Ramos (cell line): ENCODE measurements around the gene HASPIN.

Experiments
- in situ Hi-C: fragments of 300-500 bp; cut with MboI; formaldehyde crosslinking; loops from one replicate; pipeline ENCODE4 v1.14.3; 2022; ENCODE audit warnings: low sequenced_read_pairs; ENCODE audit not compliant: unreplicated experiment

Gene HASPIN

DNA sequence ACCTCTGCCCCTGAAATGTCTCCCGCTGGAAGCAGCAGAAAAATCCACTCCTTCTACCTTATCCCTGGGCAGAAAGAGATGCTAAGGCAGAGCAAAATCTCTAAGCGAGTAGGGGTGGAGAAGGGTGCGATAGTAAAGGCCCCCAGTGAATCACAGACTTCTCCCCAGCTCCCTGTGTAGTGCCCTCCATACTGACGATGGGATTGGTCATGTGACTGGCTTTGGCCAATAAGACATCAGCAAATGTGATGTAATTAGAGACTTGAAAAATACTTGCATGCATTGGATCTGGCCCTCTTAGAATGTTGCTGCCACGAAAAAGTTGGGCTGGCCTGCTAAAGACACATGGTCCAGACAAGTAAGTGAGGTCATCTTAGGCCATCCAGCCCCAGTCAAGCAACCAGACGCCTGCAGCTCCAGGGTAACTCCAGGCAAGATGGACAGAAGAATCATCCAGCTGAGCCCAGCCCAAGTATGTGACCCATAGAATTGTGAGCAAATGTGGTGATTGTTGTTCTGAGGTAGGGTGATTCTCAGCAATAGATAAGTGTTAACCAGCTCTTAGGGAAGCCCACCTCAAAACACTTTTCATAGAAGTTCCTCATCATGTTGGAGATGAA is 36.0 kb downstream of the HASPIN start:
- in situ Hi-C loops: no loop called here

DNA sequence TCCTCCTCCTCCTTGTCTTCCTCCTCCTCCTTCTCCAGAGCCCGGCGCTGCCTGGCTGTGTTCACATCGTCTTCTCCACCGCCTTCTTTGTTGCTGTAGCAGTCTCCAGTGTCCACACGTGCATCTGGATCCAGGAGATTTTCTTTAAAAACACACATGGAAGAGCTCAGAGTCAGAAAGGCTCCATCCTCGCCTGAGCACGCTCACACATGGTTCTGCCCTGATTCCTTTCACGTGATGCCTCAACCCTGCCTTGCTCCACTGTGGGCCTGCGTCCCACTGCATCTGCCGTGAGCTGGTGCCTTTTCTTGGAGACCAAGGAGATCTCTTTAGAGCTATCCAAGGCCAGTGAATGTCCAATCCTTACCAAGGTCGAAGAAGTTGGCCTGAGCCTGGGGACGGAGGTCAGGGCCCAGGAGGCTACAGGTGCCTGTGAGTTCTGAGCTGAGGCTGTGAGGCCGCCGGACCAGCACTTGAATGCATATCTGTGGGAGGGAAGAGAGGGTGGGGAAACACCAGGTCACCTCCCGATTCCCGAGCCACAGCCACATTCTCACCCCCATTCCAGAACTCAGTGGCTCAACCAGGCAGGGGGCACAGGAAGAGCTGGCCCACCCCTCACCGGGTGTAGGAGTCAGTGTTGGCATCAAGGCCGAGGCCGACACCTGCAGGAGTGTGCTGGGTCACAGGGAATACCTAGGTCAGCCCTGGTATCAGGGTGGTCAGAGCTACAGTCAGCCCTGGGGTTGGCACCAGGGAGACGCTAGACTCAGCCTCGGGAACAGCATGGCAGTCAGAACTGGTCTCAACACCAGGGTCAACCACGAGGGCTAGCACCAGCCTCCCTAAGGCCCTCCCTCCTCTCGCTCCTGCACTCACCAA is 37.6 kb downstream of the HASPIN start:
- in situ Hi-C loops: no loop called here

DNA sequence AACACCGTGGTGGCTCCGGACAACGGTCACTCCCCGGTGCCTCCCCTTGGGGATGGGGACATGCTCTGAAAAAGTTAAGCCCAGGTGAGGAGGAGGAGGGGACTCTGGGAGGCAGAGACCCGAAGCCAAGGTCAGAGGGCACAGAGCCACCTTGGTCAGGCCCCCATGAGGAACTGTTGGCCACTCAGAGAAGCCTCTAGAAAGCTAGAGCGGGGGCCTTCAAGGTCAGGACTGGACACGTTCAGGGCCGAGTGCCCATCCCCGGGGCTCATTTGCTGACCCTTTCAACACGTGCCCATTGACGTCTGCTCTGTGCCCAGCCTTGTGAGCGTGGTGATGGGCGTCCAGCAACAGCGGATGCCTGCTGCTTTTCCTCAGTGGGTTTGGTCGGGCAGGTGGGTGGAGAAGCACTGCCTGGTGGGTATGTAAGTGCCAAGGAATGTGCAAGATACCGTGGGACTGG is 38.2 kb downstream of the HASPIN start:
- in situ Hi-C loops: no loop called here

- in situ Hi-C loops: no loop called here
Observed at GRCh38 chr17:3762922-3763776, 39.4 kb downstream of the HASPIN start.

GRCh38 chr17:3763777-3764170 is 40.1 kb downstream of the HASPIN start:
- in situ Hi-C loops: no loop called here

GRCh38 chr17:3765981-3766380 is 42.3 kb downstream of the HASPIN start:
- in situ Hi-C loops: no loop called here

DNA sequence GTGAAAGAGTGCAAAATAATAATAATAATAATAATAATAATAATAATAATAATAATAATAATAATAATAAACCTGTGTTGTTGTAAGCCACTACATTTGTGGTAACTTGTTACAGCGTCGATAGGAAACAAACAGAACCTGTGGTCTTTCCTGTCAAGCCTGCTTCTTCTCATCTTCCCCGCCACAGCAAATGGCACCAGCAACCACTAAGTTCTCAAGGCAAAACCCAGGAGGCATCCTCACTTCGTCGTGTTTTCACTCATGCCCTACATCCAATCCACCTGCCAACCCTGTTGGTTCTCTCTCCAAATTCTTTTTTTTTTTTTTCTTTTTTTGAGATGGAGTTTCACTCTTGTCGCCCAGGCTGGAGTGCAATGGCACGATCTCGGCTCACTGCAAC is 43.1 kb downstream of the HASPIN start:
- in situ Hi-C loops: no loop called here

- in situ Hi-C loops: no loop called here
Observed at GRCh38 chr17:3768341-3768740, 44.6 kb downstream of the HASPIN start.

GRCh38 chr17:3768769-3769168 is 45.1 kb downstream of the HASPIN start:
- in situ Hi-C loops: no loop called here

DNA sequence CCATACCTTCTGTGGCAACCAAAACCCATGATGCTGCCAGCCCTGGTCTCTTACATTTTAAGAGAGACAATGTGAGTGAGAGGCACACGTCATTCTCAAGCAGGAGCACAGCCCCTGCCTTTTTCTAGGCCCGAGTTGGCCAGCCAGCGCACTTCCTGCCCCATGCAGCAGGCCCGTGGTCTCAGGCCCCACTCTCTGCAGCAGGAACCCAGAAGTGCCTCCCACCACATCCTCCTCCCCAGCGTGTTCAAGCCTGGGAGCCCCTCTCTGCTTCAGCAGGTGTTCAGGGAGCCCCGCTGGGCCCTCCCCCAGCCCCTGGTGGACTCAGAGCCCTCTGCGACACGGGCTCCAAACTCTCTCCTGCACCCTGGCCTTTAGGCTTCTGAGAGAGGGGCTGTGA is 46.8 kb downstream of the HASPIN start:
- in situ Hi-C loops: no loop called here

DNA sequence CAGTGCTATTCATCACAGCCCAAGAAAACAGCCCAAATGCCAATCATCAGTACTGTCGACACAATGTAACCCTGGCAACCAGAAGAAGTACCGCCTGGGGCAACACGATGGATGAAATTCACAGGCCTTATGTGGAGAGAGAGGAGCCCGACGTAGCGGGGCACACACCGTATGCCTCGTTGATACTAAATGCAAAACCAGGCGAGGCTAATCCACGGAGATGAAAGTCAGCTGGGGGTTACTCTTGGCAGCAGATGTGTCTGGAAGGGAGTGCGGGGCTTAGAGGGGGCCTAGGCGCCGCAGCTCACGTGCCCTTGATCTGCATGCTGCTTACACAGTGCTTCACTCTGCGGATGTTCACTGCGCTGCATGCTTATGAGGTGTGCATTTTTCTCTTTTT is 47.4 kb downstream of the HASPIN start:
- in situ Hi-C loops: no loop called here

GRCh38 chr17:3772764-3773163 is 49.1 kb downstream of the HASPIN start:
- in situ Hi-C loops: no loop called here

DNA sequence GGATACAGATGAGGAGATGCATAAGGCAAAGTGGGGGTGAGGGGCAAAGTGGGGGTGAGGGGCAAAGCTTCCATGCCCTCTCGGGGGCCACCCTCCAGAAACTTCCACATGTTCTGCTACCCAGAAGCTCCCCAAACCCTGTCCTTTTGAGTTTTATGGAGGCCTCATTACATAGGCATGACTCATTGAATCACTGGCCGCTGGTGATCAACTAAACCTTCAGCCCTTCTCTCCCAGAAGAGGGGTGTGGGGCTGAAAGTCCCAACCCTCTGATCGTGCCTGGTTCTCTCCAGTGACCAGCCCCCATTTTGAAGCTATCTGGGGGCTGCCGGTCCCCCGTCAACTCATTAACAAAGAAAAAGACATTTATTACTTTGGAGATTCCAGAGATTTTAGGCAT is 49.8 kb downstream of the HASPIN start:
- in situ Hi-C loops: no loop called here

DNA sequence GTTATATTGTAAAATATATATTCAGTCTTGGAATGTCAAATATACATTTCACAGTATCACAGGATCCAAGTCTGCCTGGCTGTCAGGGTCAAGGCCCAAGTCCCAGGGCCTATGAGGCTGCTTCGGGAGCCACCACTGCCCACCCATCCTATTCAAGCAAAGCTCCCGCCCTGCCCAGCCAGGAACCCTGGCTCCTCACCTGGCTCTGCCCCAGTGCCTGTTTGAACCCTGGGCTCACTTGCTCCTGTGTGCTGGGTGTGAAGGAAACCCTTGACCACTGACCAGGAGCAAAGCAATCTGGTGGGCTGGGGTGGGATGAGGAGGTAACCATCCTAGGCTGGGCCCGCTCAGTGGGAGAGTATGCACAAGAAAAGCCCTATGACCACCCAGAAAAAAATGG is 50.3 kb downstream of the HASPIN start:
- in situ Hi-C loops: no loop called here
